Heart left ventricle (tissue), 16 donors: ENCODE data around the gene GSDMA. TPM values are rescaled to one million over a fixed set of nuclear protein-coding genes. Genes with fewer than 3 reads are reported as not detected.
"Not testable (repeated sequence)": the region's sequence is repeated elsewhere in the genome, so short reads cannot be mapped to it uniquely, and the experiment has no call there.

ENCODE experiments used
- ATAC-seq, 4 donors: fragments of 200-7000 bp; cut with Tn5 transposase; one replicate each; pipeline ENCODE4 v1.9.1; 2020 to 2022; ENCODE audit warnings: moderate library complexity in 4 of 4, mild to moderate bottlenecking in 3 of 4, moderate number of reproducible peaks in 1 of 4
- DNase-seq, 5 donors: peaks; one replicate each; pipeline ENCODE4 v3.0.0-alpha.2; 2020
- H3K27ac ChIP-seq, 12 donors: fragments of 200-600 bp; sonication (generic) in 4 of 12; one replicate each; pipeline versions ENCODE4 v1.5.0 to v1.8.0; 2016 to 2022; ENCODE audit warnings: mild to moderate bottlenecking in 2 of 12
- H3K27me3 ChIP-seq, 9 donors: fragments of 200-600 bp; sonication (generic) in 2 of 9; one replicate each; pipeline versions ENCODE4 v1.5.1 to v1.8.0; 2016 to 2022; ENCODE audit warnings: mild to moderate bottlenecking in 3 of 9
- H3K36me3 ChIP-seq, 9 donors: fragments of 200-600 bp; sonication (generic) in 2 of 9; one replicate each; pipeline versions ENCODE4 v1.5.0 to v1.8.0; 2018 to 2022; ENCODE audit warnings: mild to moderate bottlenecking in 2 of 9
- H3K4me1 ChIP-seq, 12 donors: fragments of 200-600 bp; sonication (generic) in 4 of 12; one replicate each; pipeline versions ENCODE4 v1.5.0 to v1.8.0; 2016 to 2022; ENCODE audit warnings: mild to moderate bottlenecking in 3 of 12
- H3K4me3 ChIP-seq, 12 donors: fragments of 200-600 bp; sonication (generic) in 4 of 12; one replicate each; pipeline versions ENCODE4 v1.5.0 to v1.8.0; 2017 to 2022; ENCODE audit warnings: mild to moderate bottlenecking in 9 of 12, moderate library complexity in 4 of 12
- H3K9me3 ChIP-seq, 12 donors: fragments of 200-600 bp; sonication (generic) in 4 of 12; one replicate each; pipeline versions ENCODE4 v1.5.0 to v1.8.0; 2016 to 2022; ENCODE audit warnings: mild to moderate bottlenecking in 1 of 12
- POLR2A ChIP-seq, 2 donors: fragments of 450-650 bp; IDR thresholded peaks; one replicate each; pipeline ENCODE4 v1.6.1; 2017; ENCODE audit warnings: antibody characterized with exemption in 2 of 2, mild to moderate bottlenecking in 2 of 2, moderate library complexity in 2 of 2
- WGBS, 4 donors: extraction: QIAGEN DNeasy Blood & Tissue Kit in 2 of 4; methylation state at CpG; one replicate each; pipeline versions ENCODE4 v1.1.5 to v1.1.7; 2013 to 2018; 5-methylcytosine and 5-hydroxymethylcytosine counted together
- intact Hi-C, 10 donors: fragments of 100-400 bp; cut with DNase I; formaldehyde crosslinking; loops; one replicate each; pipeline versions ENCODE4 v1.11.1 to v1.14.2; 2022
- polyA plus RNA-seq, 2 donors: library from polyadenylated mRNA; stranded (reverse); fragments of 200-250 nt; gene quantifications; one replicate each; pipeline ENCODE4 v1.2.3, GENCODE V29; 2013
- total RNA-seq, 9 donors: library from RNA; depleted of rRNA in 2 of 9; stranded (reverse); fragments of >200 nt in 2 of 9; fragmentation: NEBNext Ultra II Directional in 3 of 9; extraction: Animal tissue kit (Norgen Biotek cat#: 25700) in 3 of 9; gene quantifications; one replicate each; pipeline versions ENCODE4 v1.1.0 to v1.2.4, GENCODE V29; 2016 to 2023
- TF ChIP-seq, protein P1 (sequence below), 12 donors: fragments of 200-600 bp; sonication (generic) in 4 of 12; IDR thresholded peaks; one replicate each; pipeline versions ENCODE4 v1.5.0 to v1.8.0; 2018 to 2022; ENCODE audit warnings: antibody characterized with exemption in 12 of 12, mild to moderate bottlenecking in 5 of 12
- donor health status: ischemic (EF 13 %, LVEDD 7.1; RV severe dilation, severe dysfunction).
- donor health status: healthy with polysubstance abuse.
- donor health status: DM: no; HTN: yes; CAD: no.
- donor health status: DM: no; HTN: no; CAD: no.
- donor health status: ischemic (EF 25% LVEDD 6.9; RV normal size, moderate dysfunction).
- donor health status: ischemic (EF 25% LVEDD 5.7; RV mildly dilated, moderate dysfunction).
- donor health status: healthy.
- donor health status: DM: yes; HTN: yes; CAD: no.
- donor health status: ischemic (EF 35%, LVEDD 5.7; RV mildly dilated, moderate dysfunction).
- donor health status: nonischemic (EF 11% LVEDD 7.7; RV severe dilation, severe dysfunction).
- donor health status: DM: yes; HTN: yes; CAD: no.
- donor health status: PGD.
- donor health status: ischemic (EF 29% LVEDD 5.4; RV normal size, mild dysfunction).
- donor health status: nonischemic (EF 23%, LVEDD 6.1; RV moderate dilation, normal function).

GSDMA gene
- total and polyA plus RNA-seq, 11 donors: 0.08 to 3.7 (median 0.49) TPM; not detected in 3

DNA sequence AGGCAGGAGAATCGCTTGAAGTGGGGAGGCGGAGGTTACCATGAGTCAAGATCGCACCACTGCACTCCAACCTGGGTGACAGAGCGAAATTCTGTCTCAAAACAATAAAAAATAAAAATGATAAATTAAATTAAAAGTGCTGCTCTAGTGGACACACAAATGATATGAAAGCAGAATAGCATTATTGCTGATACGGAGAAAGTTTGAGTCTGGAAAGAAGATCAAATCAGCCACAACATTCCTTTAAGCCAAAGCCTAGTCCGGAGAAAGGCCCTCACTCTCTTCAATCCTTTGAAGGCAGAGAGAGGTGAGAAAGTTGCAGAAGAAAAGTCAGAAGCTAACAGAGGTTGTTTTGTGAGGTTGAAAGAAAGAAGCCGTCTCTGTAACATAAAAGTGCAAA is 37.4 kb downstream of the GSDMA start:
- intact Hi-C loops: no loop called here

GRCh38 chr17:40001335-40001734 is 38.5 kb downstream of the GSDMA start:
- H3K4me1 ChIP-seq, DNase-seq, ATAC-seq, H3K27ac ChIP-seq, H3K9me3 ChIP-seq, H3K27me3 ChIP-seq, H3K4me3 ChIP-seq, intact Hi-C loops: not testable (repeated sequence)
- WGBS, 4 donors: 83 to 97% (median 93%) methylated on average over 8 of the region's 8 CpGs
- H3K36me3 ChIP-seq: peaks cover 0 to 31% (median 21%) of the 10 kb centered on the region in 9 donors

More for the DNA sequence above, 37.4 kb downstream of the GSDMA start:
- Histone ChIP-seq H3K27me3 (no peaks in the 10 kb centered on the region), H3K4me1 (peaks cover 0 to 11% (median 0%) of the 10 kb centered on the region in 12 donors), H3K36me3 (peaks cover 0 to 43% (median 33%) of the 10 kb centered on the region in 9 donors), H3K27ac (no peak overlapping the region), H3K9me3 (no peaks in the 10 kb centered on the region), H3K4me3 (no peak overlapping the region)
- no peak for TF ChIP-seq POLR2A (IDR thresholded peaks at IDR 0.05)
- TF ChIP-seq, protein P1, sequence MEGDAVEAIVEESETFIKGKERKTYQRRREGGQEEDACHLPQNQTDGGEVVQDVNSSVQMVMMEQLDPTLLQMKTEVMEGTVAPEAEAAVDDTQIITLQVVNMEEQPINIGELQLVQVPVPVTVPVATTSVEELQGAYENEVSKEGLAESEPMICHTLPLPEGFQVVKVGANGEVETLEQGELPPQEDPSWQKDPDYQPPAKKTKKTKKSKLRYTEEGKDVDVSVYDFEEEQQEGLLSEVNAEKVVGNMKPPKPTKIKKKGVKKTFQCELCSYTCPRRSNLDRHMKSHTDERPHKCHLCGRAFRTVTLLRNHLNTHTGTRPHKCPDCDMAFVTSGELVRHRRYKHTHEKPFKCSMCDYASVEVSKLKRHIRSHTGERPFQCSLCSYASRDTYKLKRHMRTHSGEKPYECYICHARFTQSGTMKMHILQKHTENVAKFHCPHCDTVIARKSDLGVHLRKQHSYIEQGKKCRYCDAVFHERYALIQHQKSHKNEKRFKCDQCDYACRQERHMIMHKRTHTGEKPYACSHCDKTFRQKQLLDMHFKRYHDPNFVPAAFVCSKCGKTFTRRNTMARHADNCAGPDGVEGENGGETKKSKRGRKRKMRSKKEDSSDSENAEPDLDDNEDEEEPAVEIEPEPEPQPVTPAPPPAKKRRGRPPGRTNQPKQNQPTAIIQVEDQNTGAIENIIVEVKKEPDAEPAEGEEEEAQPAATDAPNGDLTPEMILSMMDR (IDR thresholded peaks at IDR 0.05): no peak
- ATAC-seq: no peak
- no peak for DNase-seq
- 88 to 91% (median 91%) methylated on average over 7 of the region's 7 CpGs for whole genome bisulfite sequencing, 4 donors

GRCh38 chr17:40004072-40004471 is 41.3 kb downstream of the GSDMA start:
- no peak for DNase-seq
- Histone ChIP-seq H3K9me3 (no peaks in the 10 kb centered on the region), H3K4me3 (no peak overlapping the region), H3K4me1 (no peaks in the 10 kb centered on the region), H3K27ac (no peak overlapping the region), H3K36me3 (peaks cover 0 to 4% (median 0%) of the 10 kb centered on the region in 9 donors), H3K27me3 (no peaks in the 10 kb centered on the region)
- 89 to 94% (median 93%) methylated on average over 9 of the region's 9 CpGs for WGBS, 4 donors
- intact Hi-C loops: no loop called here
- ATAC-seq: no peak
- TF ChIP-seq, protein P1 (IDR thresholded peaks at IDR 0.05): no peak
- no peak for TF ChIP-seq POLR2A (IDR thresholded peaks at IDR 0.05)

- TF ChIP-seq, protein P1 (IDR thresholded peaks at IDR 0.05): no peak
- TF ChIP-seq POLR2A (IDR thresholded peaks at IDR 0.05): no peak
- no peak for DNase-seq
- intact Hi-C loops: no loop called here
- ATAC-seq: no peak
- H3K4me3 ChIP-seq: no peak overlapping the region
- no peaks in the 10 kb centered on the region for H3K4me1 ChIP-seq
- no peaks in the 10 kb centered on the region for H3K36me3 ChIP-seq
- no peaks in the 10 kb centered on the region for H3K9me3 ChIP-seq
- 74 to 94% (median 84%) methylated on average over 7 of the region's 7 CpGs for WGBS, 4 donors
- no peaks in the 10 kb centered on the region for H3K27me3 ChIP-seq
- H3K27ac ChIP-seq: no peak overlapping the region
These were observed 41.9 kb downstream of the GSDMA start for GRCh38 chr17:40004712-40005111.

DNA sequence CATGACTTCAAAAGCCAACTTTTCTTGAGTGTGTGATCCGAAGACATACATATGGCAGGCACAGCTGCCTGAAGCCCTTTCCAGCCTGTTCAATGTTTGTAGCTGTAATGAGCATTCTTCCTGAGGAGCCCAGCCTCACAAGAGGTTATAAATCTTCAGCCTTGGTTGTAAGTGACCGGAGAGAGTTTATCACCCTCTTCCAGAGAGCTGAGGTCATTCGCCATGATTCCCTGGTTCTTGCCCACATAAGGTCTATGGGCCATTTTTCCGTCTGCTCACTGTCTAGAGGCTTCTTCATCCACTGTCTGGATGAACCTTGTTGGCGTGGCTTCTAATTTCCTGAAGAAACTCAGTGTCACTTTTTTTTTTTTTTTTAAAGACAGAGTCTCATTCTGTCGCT is 42.7 kb downstream of the GSDMA start:
- Histone ChIP-seq H3K9me3 (no peaks in the 10 kb centered on the region), H3K27ac (no peak overlapping the region), H3K4me3 (no peak overlapping the region), H3K27me3 (no peaks in the 10 kb centered on the region), H3K36me3 (no peaks in the 10 kb centered on the region), H3K4me1 (no peaks in the 10 kb centered on the region)
- TF ChIP-seq POLR2A (IDR thresholded peaks at IDR 0.05): no peak
- TF ChIP-seq, protein P1 (IDR thresholded peaks at IDR 0.05): no peak
- 87 to 95% (median 90%) methylated on average over 6 of the region's 6 CpGs for WGBS, 4 donors
- no peak for DNase-seq
- intact Hi-C loops: no loop called here
- no peak for ATAC-seq

GRCh38 chr17:40010946-40011500 is 48.2 kb downstream of the GSDMA start:
- not testable (repeated sequence) for H3K27me3 ChIP-seq, ATAC-seq, H3K27ac ChIP-seq, H3K36me3 ChIP-seq, DNase-seq, H3K9me3 ChIP-seq, H3K4me3 ChIP-seq
- intact Hi-C loops: loop anchor here in 7 of 10 donors (5.0 to 10.0 kb wide), 9 partner anchors 76 to 284 kb away; partner anchors contain the start of gene CDC6 (in 3 of the 7)
- peaks cover 0 to 25% (median 17%) of the 10 kb centered on the region in 12 donors for H3K4me1 ChIP-seq
- WGBS, 4 donors: 95 to 100% (median 98%) methylated on average over 2 to 38 of the region's 38 CpGs

DNA sequence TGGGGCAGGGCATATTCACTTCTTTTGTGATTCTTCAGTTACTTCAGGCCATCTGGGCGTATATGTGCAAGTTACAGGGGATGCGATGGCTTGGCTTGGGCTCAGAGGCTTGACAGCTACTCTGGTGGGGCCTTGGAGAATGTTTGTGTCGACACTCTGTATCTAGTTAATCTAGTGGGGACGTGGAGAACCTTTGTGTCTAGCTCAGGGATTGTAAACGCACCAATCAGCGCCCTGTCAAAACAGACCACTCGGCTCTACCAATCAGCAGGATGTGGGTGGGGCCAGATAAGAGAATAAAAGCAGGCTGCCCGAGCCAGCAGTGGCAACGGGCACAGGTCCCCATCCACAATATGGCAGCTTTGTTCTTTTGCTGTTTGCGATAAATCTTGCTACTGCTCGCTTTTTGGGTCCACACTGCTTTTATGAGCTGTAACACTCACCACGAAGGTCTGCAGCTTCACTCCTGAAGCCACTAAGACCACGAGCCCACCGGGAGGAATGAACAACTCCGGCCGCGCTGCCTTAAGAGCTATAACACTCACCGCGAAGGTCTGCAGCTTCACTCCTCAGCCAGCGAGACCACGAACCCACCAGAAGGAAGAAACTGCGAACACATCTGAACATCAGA is 49.3 kb downstream of the GSDMA start:
- H3K27ac ChIP-seq, H3K9me3 ChIP-seq, H3K27me3 ChIP-seq, ATAC-seq, DNase-seq, H3K4me3 ChIP-seq, H3K36me3 ChIP-seq: not testable (repeated sequence)
- intact Hi-C loops: loop anchor here in 8 of 10 donors (2.0 to 10.0 kb wide), 13 partner anchors 15 to 283 kb away; partner anchors contain the start of gene CDC6 (in 3 of the 8)
- WGBS, 4 donors: 75 to 89% (median 78%) methylated on average over 18 to 22 of the region's 22 CpGs
- H3K4me1 ChIP-seq: peaks cover 0 to 32% (median 20%) of the 10 kb centered on the region in 12 donors
